ENCODE measurements around the gene EDEM3.
"Not testable (repeated sequence)": the region's sequence is repeated elsewhere in the genome, so short reads cannot be mapped to it uniquely, and the experiment has no call there.

The EDEM3 gene

GRCh38 chr1:184754476-184755225, at the start of gene EDEM3:
EDEM3 (minus strand) TSS chr1:184754858; CDS start chr1:184754646, 212 bp downstream.
- DNase-seq (ENCODE audit: low spot score) = peak; percentile 100

- DNase-seq (ENCODE audit: low spot score) = no peak
These were observed 49.6 kb upstream of the EDEM3 start for GRCh38 chr1:184804220-184804619.

GRCh38 chr1:184803180-184803492, 48.5 kb upstream of the EDEM3 start:
- DNase-seq (ENCODE audit: low spot score) = no peak

- DNase-seq (ENCODE audit: low spot score) = no peak
These were observed 47.9 kb upstream of the EDEM3 start for GRCh38 chr1:184802354-184803179.

- no peak for DNase-seq (ENCODE audit: low spot score)
These were observed 46.8 kb upstream of the EDEM3 start for GRCh38 chr1:184801503-184801902.

GRCh38 chr1:184800876-184801275, 46.2 kb upstream of the EDEM3 start:
- DNase-seq (ENCODE audit: low spot score) = no peak

- DNase-seq (ENCODE audit: low spot score) = no peak
These were observed 39.3 kb upstream of the EDEM3 start for GRCh38 chr1:184793967-184794366.

GRCh38 chr1:184792450-184792969, 37.9 kb upstream of the EDEM3 start:
- peak; percentile 67 for DNase-seq (ENCODE audit: low spot score)

- DNase-seq (ENCODE audit: low spot score) = no peak
These were observed 36.9 kb upstream of the EDEM3 start for GRCh38 chr1:184791550-184791900.

GRCh38 chr1:184790642-184791549, 36.2 kb upstream of the EDEM3 start:
- DNase-seq (ENCODE audit: low spot score) = no peak

GRCh38 chr1:184789884-184790283, 35.2 kb upstream of the EDEM3 start:
- no peak for DNase-seq (ENCODE audit: low spot score)

- no peak for DNase-seq (ENCODE audit: low spot score)
These were observed 34.3 kb upstream of the EDEM3 start for GRCh38 chr1:184788970-184789369.

- DNase-seq (ENCODE audit: low spot score) = no peak
These were observed 30.9 kb upstream of the EDEM3 start for GRCh38 chr1:184785529-184785928.

GRCh38 chr1:184783723-184784122, 29.1 kb upstream of the EDEM3 start:
- not testable (repeated sequence) for DNase-seq (ENCODE audit: low spot score)

GRCh38 chr1:184781941-184782340, 27.3 kb upstream of the EDEM3 start:
- DNase-seq (ENCODE audit: low spot score) = no peak

GRCh38 chr1:184775885-184776284, 21.2 kb upstream of the EDEM3 start:
- no peak for DNase-seq (ENCODE audit: low spot score)

GRCh38 chr1:184775329-184775728, 20.7 kb upstream of the EDEM3 start:
- no peak for DNase-seq (ENCODE audit: low spot score)

GRCh38 chr1:184773762-184774320, 19.2 kb upstream of the EDEM3 start:
- DNase-seq (ENCODE audit: low spot score) = no peak

- DNase-seq (ENCODE audit: low spot score) = no peak
These were observed 16.6 kb upstream of the EDEM3 start for GRCh38 chr1:184771190-184771691.

- DNase-seq (ENCODE audit: low spot score) = no peak
These were observed 15.7 kb upstream of the EDEM3 start for GRCh38 chr1:184770181-184770979.

GRCh38 chr1:184769241-184769640, 14.6 kb upstream of the EDEM3 start:
- DNase-seq (ENCODE audit: low spot score) = no peak
